Right lobe of liver (tissue), 4 donors: Measurements from ENCODE around the gene PAK6.

Source experiments
- CTCF ChIP-seq, 4 donors: fragments of 200-600 bp in 3 of 4; fragments of 450-650 bp in 1 of 4; IDR thresholded peaks; one replicate each; pipeline versions ENCODE4 v1.5.1 to v1.8.0; 2016 to 2022; ENCODE audit warnings: antibody characterized with exemption in 4 of 4, mild to moderate bottlenecking in 2 of 4
- POLR2A ChIP-seq: fragments of 450-650 bp; IDR thresholded peaks from one replicate; pipeline ENCODE4 v1.6.1; 2017; ENCODE audit warnings: antibody characterized with exemption, mild to moderate bottlenecking
- donor health status: DM: no; HTN: no; CAD: no.
- donor health status: DM: no; HTN: no; CAD: no.
- donor health status: DM: no; HTN: yes; CAD: no.

DNA sequence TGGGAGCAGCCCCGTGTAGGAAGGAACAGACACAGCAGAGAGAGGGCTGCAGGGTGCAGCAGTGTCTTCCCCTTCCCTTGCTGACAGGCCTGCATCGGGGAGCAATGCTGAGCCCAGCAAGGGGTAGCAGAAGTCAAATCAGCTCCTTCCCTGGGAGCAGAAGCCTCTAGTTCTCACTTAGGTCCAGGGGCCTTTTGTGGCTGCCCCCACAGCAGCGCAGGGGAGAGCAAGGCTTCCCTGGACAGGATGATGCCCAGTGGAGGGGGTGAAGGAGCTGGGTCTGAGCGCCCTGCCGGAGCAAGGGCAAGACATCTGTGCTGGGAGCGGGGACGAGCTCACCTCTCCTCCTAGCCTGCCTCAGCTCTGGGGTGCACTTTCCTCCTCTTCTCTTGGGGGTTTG is 68.0 kb downstream of the PAK6 start:
- TF ChIP-seq CTCF (IDR thresholded peaks at IDR 0.05) (no peak), POLR2A (no peak)
